GM21360 (cell line): ENCODE measurements around the gene TRIM33.
"Not testable (repeated sequence)": the region's sequence is repeated elsewhere in the genome, so short reads cannot be mapped to it uniquely, and the experiment has no call there.

Source experiments
- ATAC-seq: cut with Tn5 transposase; IDR thresholded peaks from one replicate; pipeline ENCODE4 v1.9.1; 2021; ENCODE audit warnings: mild to moderate bottlenecking, moderate library complexity; ENCODE audit not compliant: unreplicated experiment

The TRIM33 gene

DNA sequence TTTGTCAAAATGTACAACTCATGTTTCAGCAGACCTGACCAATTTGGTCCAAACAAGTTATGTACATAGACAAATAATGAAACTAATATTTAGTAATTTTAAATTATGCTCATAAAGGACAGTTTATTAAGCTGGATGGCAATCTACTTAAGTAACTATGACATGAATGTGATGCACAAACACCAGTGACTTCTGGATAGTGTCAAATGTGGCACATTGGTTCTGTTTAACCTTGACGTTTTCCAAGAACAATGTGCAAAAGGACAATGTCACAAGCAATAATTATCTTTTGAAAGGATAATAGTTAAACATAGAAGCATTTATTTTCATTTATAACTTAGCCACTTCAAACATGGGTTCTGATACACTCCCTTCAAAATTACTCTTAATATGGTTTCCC lies 80.0 kb downstream of the TRIM33 start:
- ATAC-seq, result no peak

- no peak for ATAC-seq
Observed at GRCh38 chr1:114428083-114428754, 82.8 kb downstream of the TRIM33 start.

- ATAC-seq, result no peak
Observed at GRCh38 chr1:114427612-114428011, 83.4 kb downstream of the TRIM33 start.

GRCh38 chr1:114423455-114423854 lies 87.5 kb downstream of the TRIM33 start:
- no peak for ATAC-seq

GRCh38 chr1:114418948-114419347 lies 92.1 kb downstream of the TRIM33 start:
- not testable (repeated sequence) for ATAC-seq

- no peak for ATAC-seq
Observed at GRCh38 chr1:114397601-114398000, 113.4 kb downstream of the TRIM33 start.

GRCh38 chr1:114395863-114396262 lies 115.1 kb downstream of the TRIM33 start:
- no peak for ATAC-seq

- ATAC-seq, result no peak
Observed at GRCh38 chr1:114390960-114391359, 120.0 kb downstream of the TRIM33 start.

- no peak for ATAC-seq
Observed at GRCh38 chr1:114390361-114390760, 120.6 kb downstream of the TRIM33 start.

DNA sequence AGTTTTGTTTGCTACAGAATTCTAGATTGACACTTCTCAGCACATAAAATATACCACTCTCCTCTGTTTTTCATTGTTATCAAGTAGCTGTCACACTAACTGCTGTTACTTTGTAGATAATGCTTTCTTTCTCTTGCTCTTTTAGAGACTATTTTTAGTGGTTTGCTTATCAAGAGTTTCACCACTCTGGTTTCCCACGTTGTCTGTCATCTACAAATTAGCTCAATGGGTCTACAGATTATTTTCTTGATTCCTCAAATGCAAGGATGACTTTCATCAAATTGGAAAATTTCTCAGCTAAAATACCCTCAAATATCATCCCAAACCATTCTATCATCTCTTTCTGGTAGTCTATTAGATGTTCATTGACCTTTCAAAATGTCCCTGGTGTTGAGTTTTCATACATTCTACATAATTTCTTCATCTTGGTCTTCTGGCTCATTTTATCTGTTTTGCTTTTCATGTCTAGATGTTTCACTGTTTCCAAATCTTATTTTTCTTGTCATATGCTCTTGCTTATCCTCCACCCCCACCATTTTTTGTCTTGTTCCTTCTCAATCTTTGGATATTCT lies 122.5 kb downstream of the TRIM33 start:
- no peak for ATAC-seq

DNA sequence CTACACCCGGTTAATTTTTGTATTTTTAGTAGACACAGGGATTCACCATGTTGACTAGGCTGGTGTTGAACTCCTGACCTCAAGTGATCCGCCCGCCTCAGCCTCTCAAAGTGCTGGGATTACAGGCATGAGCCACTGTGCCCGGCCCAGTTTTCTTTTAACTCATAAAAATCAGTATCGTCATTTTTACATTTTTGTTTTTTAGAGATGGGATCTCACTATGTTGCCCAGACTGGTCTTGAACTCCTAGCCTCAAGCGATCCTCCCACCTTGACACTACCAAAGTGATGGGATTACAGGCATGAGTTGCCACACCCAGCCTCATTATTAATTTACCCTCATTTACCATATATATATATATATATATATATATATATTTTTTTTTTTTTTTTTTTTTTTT lies 123.4 kb downstream of the TRIM33 start:
- ATAC-seq, result not testable (repeated sequence)

GRCh38 chr1:114387010-114387360 lies 124.0 kb downstream of the TRIM33 start:
- no peak for ATAC-seq

DNA sequence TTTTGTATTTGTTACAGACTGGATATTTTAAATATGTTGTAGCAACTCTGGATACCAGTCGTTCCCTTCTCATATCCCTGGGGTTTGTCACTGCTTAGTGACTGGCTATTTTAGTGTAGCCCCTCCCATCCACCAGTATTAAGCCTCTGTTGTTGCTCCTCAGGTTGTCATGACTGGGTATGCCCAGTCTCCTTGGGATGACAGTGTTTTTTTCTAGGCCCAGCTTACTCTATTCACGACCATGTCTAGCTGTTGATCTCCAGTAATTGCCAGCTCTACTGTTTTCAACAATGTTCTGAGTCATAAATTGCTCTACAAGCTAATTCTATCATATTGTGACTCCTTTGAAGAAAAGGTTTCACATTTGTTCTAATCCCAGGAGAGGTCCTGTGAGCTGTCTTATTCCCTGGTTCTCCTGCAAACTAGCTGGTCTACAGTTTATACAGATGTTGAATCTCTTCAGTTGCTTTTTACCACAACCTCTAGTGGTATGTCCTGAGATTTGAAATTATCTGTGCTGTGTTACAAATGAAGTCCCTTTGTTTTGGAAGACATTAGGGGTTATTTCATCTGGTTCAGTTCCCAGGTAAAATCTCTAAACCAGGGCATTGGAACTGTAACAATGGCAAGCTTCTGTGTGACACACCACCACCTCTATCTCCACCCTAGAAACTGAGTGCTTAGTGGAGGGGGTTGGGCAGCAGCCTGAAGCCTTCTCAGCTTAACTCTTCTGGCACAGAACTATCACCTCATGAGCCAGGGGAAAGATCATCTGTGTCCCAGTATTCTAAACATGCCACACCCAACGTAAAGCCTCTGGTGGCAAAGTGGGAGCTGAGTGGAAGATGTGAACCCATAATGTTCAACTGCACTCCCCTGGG lies 124.6 kb downstream of the TRIM33 start:
- no peak for ATAC-seq

GRCh38 chr1:114384922-114385321 lies 126.1 kb downstream of the TRIM33 start:
- no peak for ATAC-seq

- ATAC-seq, result no peak
Observed at GRCh38 chr1:114379987-114380386, 131.0 kb downstream of the TRIM33 start.

DNA sequence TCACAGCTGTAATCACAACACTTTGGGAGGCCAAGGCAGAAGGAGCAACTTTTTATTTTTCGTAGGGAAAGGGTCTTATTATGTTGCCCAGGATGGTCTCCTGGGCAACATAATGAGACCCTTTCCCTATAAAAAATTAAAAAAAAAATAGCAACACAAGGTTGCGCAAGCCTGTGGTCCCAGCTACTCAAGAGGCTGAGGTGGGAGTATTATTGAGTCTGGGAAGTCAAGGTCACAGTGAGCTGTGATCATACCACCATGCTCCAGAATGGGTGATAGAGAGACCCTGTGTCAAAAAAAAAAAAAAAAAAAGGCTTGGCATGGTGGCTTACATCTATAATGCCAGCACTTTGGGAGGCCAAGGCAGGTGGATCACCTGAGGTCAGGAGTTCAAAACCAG lies 131.6 kb downstream of the TRIM33 start:
- ATAC-seq, result no peak

GRCh38 chr1:114377356-114377755 lies 133.6 kb downstream of the TRIM33 start:
- no peak for ATAC-seq

DNA sequence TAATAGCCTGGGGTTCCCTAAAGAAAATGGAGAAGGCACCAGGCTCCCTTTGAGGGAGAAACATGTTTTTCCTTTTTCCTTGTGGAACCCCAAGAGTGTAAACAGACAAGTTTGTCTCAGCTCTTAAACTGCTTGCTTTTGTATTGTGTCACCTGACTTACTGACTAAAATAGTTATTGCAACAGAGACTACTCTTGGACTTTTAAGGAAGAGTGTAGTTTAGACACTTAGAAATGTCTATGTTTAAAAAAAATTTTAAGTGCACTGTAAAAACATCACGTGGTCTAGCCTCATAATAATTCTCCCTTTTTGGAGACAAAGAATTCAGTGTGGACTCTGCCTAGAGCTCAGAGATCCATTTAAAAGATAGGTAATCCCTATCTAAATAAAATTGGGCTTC lies 141.1 kb downstream of the TRIM33 start:
- ATAC-seq, result no peak

- not testable (repeated sequence) for ATAC-seq
Observed at GRCh38 chr1:114369266-114369919, 141.6 kb downstream of the TRIM33 start.

GRCh38 chr1:114368560-114369255 lies 142.3 kb downstream of the TRIM33 start:
- ATAC-seq, result no peak

- ATAC-seq, result no peak
Observed at GRCh38 chr1:114367810-114368209, 143.2 kb downstream of the TRIM33 start.
